Measurements from ENCODE around the gene MAGEA11. TPM values are rescaled to one million over a fixed set of nuclear protein-coding genes. Genes with fewer than 3 reads are reported as not detected.
"Not testable (repeated sequence)": the region's sequence is repeated elsewhere in the genome, so short reads cannot be mapped to it uniquely, and the experiment has no call there.

Gene MAGEA11
- total RNA-seq, 2 donors from 2014 or later = not detected

DNA sequence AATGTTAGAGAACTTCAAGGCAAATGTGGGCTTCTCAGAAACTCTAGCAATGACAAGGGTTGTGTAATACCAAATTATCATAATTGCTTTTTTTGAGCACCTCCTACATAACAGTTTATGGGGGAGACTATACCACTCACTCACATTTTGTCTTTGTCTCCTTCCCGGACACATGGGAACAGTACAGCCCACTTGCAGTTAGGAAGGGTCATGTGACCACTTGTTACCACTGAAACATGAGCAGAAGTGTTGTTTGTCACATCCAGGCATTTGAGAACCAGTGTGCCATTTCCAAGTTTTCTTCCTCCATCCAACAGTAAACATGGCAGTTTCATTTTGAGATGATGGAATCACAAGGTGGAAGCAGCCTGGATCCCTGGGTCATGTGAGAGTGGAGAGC lies 6.9 kb downstream of the MAGEA11 start:
- intact Hi-C loops (cut with DNase I) = no loop called here
- DNase-seq (no peak), ATAC-seq (no peak)
- H3K36me3 ChIP-seq (replicated peaks in 1 of 2; ENCODE audit: insufficient read depth in 1 of 2, low read depth in 2 of 2) = no peaks in the 10 kb centered on the region
- TF ChIP-seq POLR2A (IDR thresholded peaks at IDR 0.05) = no peak
- TF ChIP-seq, protein P1, sequence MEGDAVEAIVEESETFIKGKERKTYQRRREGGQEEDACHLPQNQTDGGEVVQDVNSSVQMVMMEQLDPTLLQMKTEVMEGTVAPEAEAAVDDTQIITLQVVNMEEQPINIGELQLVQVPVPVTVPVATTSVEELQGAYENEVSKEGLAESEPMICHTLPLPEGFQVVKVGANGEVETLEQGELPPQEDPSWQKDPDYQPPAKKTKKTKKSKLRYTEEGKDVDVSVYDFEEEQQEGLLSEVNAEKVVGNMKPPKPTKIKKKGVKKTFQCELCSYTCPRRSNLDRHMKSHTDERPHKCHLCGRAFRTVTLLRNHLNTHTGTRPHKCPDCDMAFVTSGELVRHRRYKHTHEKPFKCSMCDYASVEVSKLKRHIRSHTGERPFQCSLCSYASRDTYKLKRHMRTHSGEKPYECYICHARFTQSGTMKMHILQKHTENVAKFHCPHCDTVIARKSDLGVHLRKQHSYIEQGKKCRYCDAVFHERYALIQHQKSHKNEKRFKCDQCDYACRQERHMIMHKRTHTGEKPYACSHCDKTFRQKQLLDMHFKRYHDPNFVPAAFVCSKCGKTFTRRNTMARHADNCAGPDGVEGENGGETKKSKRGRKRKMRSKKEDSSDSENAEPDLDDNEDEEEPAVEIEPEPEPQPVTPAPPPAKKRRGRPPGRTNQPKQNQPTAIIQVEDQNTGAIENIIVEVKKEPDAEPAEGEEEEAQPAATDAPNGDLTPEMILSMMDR (IDR thresholded peaks at IDR 0.05) = no peak
- H3K9me3 ChIP-seq = no peaks in the 10 kb centered on the region
- H3K27ac ChIP-seq = no peak overlapping the region
- no peaks in the 10 kb centered on the region for H3K27me3 ChIP-seq
- 78 to 80% methylated on average over 1 of the region's 1 CpG for WGBS, 2 donors
- no peak overlapping the region for H3K4me3 ChIP-seq
- H3K4me1 ChIP-seq = peaks cover 10% of the 10 kb centered on the region

DNA sequence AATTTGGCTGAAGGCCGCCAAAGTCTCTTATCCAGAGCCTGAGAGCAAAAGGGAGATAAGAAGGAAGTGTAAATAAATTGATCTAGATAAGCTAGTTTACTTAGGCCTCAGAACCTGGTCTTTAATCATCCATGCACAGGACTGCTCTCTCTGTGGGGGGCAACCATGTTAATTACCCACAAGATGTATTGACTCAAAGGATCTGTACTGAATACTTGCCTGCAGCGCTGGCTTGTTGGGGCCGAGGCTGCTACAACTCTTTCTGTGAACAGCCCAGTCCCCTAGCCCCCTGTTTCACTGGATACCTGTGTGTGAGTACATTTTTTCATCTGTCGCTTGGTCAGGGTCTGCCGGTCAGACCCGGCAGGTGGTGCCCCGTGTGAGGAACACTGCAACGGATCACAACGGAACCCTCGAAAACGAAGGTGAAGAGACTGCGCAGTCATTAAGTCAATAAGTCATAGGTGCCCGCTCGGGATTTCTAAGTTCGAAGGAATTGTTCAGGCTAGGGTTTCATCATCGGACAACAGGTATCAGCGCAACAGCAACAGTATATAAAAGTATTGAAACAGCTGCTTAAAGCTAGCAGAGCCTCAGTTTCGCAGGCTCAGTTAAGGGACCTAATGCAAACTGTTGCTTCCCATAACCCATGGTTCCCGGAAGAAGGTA lies 8.3 kb downstream of the MAGEA11 start:
- peak; percentile 13 to 36 (median 30) for DNase-seq
- 30 to 34% methylated on average over 12 to 19 of the region's 19 CpGs for WGBS, 2 donors
- ATAC-seq = peak; percentile 86
- no peak for TF ChIP-seq POLR2A (IDR thresholded peaks at IDR 0.05)
- TF ChIP-seq, protein P1 (IDR thresholded peaks at IDR 0.05) = no peak
- no peak overlapping the region for H3K27ac ChIP-seq
- intact Hi-C loops (cut with DNase I) = no loop called here
- H3K4me3 ChIP-seq = no peak overlapping the region
- no peaks in the 10 kb centered on the region for H3K27me3 ChIP-seq
- H3K36me3 ChIP-seq (replicated peaks in 1 of 2; ENCODE audit: insufficient read depth in 1 of 2, low read depth in 2 of 2) = no peaks in the 10 kb centered on the region
- no peaks in the 10 kb centered on the region for H3K9me3 ChIP-seq
- H3K4me1 ChIP-seq = peaks cover 10% of the 10 kb centered on the region

DNA sequence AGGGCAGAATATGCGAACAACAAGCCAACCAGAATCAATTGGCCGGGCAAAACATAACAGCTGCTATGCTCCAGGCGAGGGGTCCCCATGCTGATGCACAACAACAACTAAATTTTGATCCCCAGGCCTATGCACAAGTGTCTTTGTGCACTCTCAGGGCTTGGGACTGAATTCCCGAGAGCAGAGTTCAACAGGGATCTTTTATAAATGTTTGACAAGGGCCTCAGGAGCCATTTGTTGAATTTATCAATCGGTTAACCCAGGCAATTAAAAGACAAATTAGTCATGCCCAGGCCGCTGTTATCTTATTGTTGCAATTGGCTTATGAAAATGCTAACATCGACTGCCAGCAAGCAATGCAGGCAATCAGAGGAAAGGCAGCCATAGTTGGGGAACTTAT lies 9.4 kb downstream of the MAGEA11 start:
- H3K27ac ChIP-seq; H3K9me3 ChIP-seq; DNase-seq; H3K27me3 ChIP-seq; intact Hi-C loops (cut with DNase I); H3K36me3 ChIP-seq (replicated peaks in 1 of 2; ENCODE audit: insufficient read depth in 1 of 2, low read depth in 2 of 2); ATAC-seq; H3K4me3 ChIP-seq: not testable (repeated sequence)
- H3K4me1 ChIP-seq = peaks cover 10% of the 10 kb centered on the region
- WGBS, 2 donors = 61 to 71% methylated on average over 5 to 7 of the region's 7 CpGs

DNA sequence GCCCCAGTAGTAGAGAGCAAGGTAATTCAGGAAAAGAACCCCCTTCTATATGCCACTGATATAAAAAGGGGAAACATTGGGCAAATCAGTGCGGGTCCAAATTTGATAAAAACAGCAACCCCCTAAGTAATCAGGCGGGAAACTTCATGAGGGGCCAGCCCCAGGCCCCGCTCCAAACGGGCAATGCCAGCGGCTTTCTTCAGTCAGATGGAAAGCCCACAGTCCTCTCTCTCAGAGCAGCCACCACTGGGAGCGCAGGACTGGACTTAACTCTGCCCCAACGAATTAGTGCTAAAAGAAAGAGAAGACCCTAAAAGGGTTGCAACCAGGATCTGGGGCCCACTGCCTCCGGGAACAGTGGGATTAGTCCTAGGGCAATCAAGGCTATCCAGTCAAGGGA lies 9.9 kb downstream of the MAGEA11 start:
- intact Hi-C loops (cut with DNase I) = no loop called here
- H3K9me3 ChIP-seq = no peaks in the 10 kb centered on the region
- TF ChIP-seq, protein P1 (IDR thresholded peaks at IDR 0.05) = no peak
- TF ChIP-seq POLR2A (IDR thresholded peaks at IDR 0.05) = no peak
- peaks cover 10% of the 10 kb centered on the region for H3K4me1 ChIP-seq
- H3K4me3 ChIP-seq = no peak overlapping the region
- 91 to 93% methylated on average over 6 to 8 of the region's 8 CpGs for WGBS, 2 donors
- no peak overlapping the region for H3K27ac ChIP-seq
- ATAC-seq (no peak), DNase-seq (no peak)
- no peaks in the 10 kb centered on the region for H3K36me3 ChIP-seq (replicated peaks in 1 of 2; ENCODE audit: insufficient read depth in 1 of 2, low read depth in 2 of 2)
- H3K27me3 ChIP-seq = no peaks in the 10 kb centered on the region

DNA sequence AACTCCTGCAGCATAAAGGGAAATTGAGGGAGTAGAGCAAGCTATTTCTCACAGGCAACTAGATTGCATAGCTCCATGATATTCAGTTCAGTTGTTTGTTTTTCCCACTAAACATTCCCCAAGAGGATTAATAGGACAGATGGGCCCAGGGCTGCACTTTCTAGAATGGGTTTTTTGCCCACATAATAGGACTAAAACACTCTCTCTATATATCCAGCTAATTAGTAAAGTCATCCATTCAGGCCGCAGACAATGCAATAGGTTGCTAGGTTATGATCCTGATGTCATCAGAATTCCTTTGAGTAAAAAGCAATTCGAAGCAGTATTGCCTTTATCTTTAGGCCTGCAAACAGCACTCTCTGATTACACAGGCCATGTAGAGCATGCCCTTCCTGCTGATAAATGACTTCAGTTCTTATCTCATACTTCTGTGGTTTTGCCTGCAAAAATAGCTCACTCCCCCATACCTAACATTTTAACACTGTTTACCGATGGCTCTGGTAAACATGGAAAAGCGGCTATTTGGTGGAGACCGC lies 11.8 kb downstream of the MAGEA11 start:
- intact Hi-C loops (cut with DNase I); H3K9me3 ChIP-seq; H3K27me3 ChIP-seq; H3K36me3 ChIP-seq (replicated peaks in 1 of 2; ENCODE audit: insufficient read depth in 1 of 2, low read depth in 2 of 2); ATAC-seq; H3K27ac ChIP-seq; DNase-seq; H3K4me3 ChIP-seq: not testable (repeated sequence)
- 31 to 41% methylated on average over 3 of the region's 5 CpGs for WGBS, 2 donors
- H3K4me1 ChIP-seq = peaks cover 10% of the 10 kb centered on the region

DNA sequence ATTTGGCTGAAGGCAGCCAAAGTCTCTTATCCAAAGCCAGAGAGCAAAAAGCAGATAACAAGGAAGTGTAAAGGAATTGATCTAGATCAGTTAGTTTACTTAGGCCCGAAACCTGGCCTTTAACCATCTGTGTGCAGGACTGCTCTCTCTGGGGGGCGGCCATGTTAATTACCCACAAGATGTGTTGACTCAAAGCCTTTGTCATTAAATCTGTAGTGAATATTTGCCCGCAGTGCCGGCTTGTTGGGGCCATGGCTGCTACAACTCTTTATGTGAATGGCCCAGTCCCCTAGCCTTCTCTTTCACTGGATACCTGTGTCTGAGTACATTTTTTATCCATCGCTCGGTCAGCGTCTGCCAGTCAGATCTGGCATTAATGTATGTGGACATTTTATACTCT lies 15.4 kb downstream of the MAGEA11 start:
- no CpG with 5 or more reads among the region's 7 CpGs for WGBS, 2 donors
- not testable (repeated sequence) for H3K27ac ChIP-seq

DNA sequence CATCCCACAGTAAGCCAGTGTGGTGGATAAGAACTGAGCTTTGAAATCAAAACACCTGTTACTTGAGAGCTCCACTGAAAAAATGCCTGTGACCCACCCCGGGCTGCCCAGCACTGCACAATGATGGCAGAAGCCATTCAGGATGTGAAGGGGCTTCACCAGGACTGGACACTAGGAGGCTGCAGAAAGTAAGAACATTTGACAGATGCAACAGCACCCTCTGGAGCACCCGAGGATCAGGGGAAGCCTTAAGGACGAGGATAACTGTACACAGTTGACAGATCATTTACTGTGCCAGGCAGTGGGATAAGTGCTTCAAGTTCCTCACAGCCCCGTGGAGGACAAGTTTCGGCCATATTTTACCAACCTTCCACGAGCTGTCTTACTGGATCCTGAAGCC lies 30.4 kb downstream of the MAGEA11 start:
- H3K4me1 ChIP-seq; ATAC-seq; H3K27me3 ChIP-seq; H3K36me3 ChIP-seq (replicated peaks in 1 of 2; ENCODE audit: insufficient read depth in 1 of 2, low read depth in 2 of 2); H3K27ac ChIP-seq; H3K4me3 ChIP-seq; intact Hi-C loops (cut with DNase I); H3K9me3 ChIP-seq; DNase-seq: not testable (repeated sequence)
- WGBS, 2 donors = no CpG with 5 or more reads among the region's 6 CpGs

More for the DNA sequence above, 15.4 kb downstream of the MAGEA11 start:
- DNase-seq; H3K27me3 ChIP-seq; H3K4me3 ChIP-seq; ATAC-seq; H3K36me3 ChIP-seq (replicated peaks in 1 of 2; ENCODE audit: insufficient read depth in 1 of 2, low read depth in 2 of 2); intact Hi-C loops (cut with DNase I); H3K9me3 ChIP-seq; H3K4me1 ChIP-seq: not testable (repeated sequence)

DNA sequence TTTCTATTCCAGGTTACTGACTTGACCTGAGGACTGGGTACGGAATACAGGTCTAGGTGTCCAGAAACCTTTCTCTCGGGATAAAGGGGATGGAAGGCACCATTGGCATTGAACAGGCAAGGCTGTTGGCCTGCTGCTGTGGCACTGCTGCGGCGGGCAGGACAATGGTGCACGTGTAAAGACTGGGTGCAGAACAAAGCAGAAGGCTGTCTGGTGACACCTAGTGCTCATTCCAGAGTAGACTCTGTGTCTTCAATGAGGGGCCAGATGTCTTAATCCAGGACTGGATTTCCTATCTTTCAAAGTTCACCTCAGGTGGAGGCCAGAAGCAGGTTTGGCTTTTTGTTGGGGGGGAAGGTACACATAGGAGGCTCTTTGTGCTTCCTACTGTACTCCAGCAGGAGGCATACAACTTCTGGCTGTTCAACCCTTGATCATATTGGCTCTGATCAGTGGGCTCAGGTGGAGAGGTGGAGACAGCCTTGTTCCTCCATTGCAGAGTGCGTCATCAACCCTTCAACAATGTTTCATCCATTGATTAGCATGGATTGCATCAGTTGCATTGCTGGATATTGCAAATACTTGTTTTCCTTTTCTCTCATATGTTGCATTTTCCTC lies 34.6 kb downstream of the MAGEA11 start:
- H3K9me3 ChIP-seq; intact Hi-C loops (cut with DNase I); H3K4me3 ChIP-seq; H3K27ac ChIP-seq; H3K36me3 ChIP-seq (replicated peaks in 1 of 2; ENCODE audit: insufficient read depth in 1 of 2, low read depth in 2 of 2); H3K4me1 ChIP-seq; H3K27me3 ChIP-seq; DNase-seq: not testable (repeated sequence)
- no CpG with 5 or more reads among the region's 6 CpGs for WGBS, 2 donors
- ATAC-seq = peak; percentile 47

Measured in body of pancreas (tissue), 4 donors.